ENCODE measurements around the gene OR4A15.

OR4A15 gene

DNA sequence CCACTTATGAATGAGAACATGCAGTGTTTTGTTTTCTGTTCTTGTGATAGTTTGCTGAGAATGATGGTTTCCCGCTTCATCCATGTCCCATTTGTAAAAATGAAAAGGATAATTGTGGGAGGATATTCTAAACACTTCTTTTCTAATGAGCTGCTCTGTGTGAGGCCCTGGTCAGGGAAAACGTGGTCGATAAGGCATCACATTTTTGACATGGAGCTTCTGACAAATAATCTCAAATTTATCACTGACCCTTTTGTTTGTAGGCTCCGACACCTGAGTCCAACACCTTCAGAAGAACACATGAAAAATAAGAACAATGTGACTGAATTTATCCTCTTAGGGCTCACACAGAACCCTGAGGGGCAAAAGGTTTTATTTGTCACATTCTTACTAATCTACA is at the start of gene OR4A15:
TSS of gene OR4A15 (plus strand) at position 301 of the 400 bp plus-strand sequence. CDS start at position 301, 0 bp downstream.
- DNase-seq (ENCODE audit: low spot score), result no peak

DNA sequence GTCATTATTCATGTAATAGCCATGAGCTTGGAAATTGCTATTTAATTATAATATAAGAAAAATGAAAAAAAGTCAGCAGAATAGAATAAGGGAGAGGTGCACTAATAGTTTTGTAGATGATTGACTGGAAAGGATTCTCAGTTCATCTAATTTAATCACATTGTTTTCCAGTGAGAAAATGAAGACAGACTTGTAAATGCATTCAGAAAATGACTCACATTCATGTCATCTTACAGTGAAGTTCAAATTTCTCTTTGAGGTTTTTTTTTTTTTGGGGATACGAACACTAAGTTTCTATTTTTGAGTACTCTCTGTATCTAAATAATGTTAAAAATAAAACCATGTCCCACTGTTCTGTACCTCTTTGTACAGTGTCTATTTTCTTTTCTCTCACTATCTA is 43.3 kb upstream of the OR4A15 start:
- no peak for DNase-seq (ENCODE audit: low spot score)

DNA sequence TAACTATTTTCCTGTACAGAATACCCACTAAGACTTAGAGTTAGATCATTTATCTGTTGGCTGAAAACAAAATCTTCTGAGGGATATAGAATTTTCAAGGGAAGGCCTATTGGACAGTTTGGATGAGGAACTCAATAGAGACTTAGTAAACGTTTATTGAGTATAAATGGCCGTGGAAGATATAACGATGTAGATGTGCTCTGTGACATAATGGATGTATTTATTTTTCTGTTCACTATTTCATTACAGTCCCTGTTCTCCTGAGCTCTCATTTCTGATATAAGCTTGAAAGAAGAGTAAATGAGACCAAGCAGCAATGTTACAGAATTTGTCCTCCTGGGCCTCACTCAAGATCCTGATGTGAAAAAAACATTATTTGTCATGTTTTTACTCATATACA is 24.9 kb upstream of the OR4A15 start, which contains the start of gene OR4A16:
TSS of gene OR4A16 (plus strand) at position 301 of the 400 bp plus-strand sequence. CDS start at position 301, 0 bp downstream.
- DNase-seq (ENCODE audit: low spot score), result no peak

DNA sequence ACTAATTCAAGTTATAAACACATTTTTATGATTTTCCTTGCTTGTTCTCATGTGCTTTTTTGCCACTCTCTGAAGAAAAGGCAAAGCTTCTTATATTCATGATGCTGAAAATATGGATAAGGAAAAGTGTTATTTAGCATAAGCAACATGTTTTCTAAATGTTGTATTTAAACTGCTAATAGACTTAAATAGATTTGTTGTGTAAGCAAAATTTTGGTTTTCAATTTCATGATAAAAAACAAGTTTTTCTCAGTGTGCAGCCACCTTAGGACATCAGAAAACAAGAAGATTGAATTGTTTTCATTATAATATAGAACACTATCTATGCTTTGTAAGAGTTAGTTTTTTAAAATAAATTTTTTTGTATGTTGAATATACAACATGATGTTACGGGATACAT is 22.5 kb upstream of the OR4A15 start:
- no peak for DNase-seq (ENCODE audit: low spot score)

DNA sequence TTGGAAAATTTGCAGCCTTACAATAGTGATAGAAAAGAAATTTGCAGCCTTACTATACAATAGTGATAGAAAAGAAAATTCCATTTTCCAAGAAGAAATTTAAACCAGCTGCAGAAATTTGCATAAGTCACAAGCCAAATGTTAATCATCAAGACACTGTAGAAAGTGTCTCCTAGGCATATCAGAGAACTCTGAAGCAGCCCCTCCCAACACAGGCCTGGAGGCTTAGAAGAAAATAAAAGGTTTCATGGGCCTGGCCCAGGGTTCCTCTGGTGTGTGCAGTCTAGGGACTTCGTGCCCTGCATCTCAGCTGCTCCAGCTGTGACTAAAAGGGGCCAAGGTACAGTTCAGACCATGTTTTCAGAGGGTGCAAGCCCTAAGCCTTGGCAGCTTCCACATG is 18.7 kb upstream of the OR4A15 start:
- DNase-seq (ENCODE audit: low spot score), result no peak

DNA sequence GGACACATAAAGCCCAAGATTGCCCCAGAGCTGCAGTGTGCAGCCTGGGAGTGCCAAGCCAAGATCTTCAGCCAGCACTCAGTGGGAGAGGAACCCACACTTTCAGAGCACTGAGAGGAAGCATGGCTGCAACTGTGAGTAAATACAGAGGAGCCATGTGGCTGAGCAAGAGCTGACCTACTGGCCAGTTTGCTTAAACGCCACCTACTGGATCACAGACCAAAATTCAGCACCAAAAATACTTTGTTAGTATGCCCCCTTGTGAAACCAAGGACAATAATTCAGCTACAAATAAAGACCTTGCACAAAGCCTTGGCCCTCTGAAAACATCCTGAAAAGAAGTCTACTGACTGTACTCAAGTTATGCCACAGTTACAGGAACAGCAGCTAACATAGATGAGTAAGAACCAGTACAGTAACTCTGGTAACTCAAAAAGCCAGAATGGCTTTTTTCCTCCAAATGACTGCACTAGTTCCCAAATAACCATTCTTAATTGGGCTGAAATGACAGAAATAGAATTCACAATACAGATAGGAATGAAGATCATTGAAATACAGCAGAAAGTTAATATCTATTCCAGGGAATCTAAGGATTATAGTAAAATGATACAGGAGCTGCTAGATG is 10.1 kb upstream of the OR4A15 start:
- DNase-seq (ENCODE audit: low spot score), result no peak

DNA sequence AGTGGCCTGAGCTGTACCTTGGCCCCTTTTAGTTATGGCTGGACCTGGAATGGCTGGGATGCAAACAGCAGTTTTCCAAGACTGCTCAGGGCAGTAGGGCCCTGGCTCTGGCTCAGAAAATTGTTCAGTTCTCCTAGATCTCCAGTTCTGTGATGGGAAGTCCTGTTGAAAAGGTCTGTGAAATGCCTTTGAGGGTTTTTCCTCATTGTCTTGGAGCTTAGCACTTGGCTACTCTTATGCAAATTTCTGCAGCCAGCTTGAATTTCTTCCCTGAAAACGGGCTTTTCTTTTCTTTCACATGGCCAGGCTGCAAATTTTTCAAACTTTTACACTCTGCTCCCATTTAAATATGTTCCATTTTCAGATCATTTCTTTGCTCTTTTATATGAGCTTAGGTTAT is 33.2 kb downstream of the OR4A15 start:
- DNase-seq (ENCODE audit: low spot score), result no peak
